AG10803 (cell line): ENCODE results near the gene LINC00237.

Source experiments
- DNase-seq: peaks from one replicate; pipeline ENCODE4 v3.0.0; 2010; ENCODE audit warnings: low read depth
- H3K4me3 ChIP-seq: 2 replicates; pipeline ENCODE4 v1.5.1; 2011; ENCODE audit warnings: mild to moderate bottlenecking, low read length, control low read depth
- TF ChIP-seq, protein P1 (sequence below): conservative IDR thresholded peaks from 2 replicates; pipeline ENCODE4 v1.5.1; 2011; ENCODE audit warnings: mild to moderate bottlenecking, low read length, control low read depth, inconsistent platforms

The LINC00237 gene

DNA sequence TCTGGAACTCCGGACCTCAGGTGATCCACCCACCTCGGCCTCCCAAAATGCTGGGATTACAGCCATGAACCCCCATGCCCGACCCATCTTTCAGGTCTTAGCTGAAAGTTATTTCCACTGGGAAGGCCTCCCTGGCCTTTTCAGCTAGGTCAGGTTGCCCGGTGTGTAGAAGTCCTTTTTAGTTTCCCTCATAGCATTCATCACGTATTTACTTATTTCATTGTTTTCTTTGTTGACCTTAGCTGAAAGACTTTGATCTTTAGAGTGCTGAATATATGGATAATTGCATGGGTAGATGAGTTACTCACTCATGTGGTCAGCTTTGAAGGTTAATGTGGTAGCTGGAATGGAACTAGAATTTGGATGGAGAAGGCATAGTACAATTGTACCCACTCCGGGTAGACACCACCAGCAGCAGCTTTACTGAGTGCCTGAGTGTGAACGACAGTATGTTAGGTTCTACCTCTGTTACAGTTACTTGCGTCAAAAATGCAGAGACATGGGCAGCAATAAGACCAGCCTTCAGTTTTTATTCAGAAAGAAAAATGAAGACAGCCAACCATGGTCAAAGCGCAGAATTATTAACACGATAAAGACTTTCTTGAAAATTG, 28.8 kb upstream of the LINC00237 start:
- TF ChIP-seq, protein P1, sequence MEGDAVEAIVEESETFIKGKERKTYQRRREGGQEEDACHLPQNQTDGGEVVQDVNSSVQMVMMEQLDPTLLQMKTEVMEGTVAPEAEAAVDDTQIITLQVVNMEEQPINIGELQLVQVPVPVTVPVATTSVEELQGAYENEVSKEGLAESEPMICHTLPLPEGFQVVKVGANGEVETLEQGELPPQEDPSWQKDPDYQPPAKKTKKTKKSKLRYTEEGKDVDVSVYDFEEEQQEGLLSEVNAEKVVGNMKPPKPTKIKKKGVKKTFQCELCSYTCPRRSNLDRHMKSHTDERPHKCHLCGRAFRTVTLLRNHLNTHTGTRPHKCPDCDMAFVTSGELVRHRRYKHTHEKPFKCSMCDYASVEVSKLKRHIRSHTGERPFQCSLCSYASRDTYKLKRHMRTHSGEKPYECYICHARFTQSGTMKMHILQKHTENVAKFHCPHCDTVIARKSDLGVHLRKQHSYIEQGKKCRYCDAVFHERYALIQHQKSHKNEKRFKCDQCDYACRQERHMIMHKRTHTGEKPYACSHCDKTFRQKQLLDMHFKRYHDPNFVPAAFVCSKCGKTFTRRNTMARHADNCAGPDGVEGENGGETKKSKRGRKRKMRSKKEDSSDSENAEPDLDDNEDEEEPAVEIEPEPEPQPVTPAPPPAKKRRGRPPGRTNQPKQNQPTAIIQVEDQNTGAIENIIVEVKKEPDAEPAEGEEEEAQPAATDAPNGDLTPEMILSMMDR = no peak
- DNase-seq = no peak
- no peak overlapping the region for H3K4me3 ChIP-seq

DNA sequence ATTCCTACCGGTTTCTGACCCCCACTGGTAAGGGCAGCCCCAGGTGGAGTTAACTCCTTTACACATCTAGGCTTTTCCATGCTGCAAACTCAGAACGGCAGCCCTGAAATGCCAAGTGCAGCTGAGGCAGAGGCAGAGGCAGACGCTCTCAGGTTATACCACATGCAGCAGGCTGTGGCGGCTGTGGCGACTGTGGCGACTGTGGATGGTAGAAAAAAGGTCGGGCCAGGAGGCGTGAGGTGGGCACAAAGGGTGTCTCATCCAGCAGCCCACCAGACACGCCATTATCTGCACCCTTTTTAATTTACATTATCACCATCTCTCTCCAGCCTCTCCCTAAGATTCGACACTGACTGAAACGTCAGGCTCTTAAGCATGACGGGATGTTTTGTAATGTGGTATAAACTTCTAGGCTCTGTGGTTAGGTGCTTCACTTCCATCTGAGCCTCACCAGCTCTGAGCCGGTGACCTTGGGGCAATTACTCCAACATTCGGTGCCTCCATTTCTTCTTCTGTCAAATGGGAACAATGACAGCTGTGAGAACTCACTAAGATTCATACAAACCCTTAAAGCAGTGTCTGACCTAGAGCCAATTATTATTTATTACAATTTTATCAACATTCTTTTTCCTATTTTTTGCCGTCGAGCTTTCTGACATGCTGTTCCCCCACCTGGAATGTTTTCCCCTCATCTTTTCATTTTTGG, 27.9 kb upstream of the LINC00237 start:
- DNase-seq = no peak
- TF ChIP-seq, protein P1 = no peak
- no peak overlapping the region for H3K4me3 ChIP-seq

DNA sequence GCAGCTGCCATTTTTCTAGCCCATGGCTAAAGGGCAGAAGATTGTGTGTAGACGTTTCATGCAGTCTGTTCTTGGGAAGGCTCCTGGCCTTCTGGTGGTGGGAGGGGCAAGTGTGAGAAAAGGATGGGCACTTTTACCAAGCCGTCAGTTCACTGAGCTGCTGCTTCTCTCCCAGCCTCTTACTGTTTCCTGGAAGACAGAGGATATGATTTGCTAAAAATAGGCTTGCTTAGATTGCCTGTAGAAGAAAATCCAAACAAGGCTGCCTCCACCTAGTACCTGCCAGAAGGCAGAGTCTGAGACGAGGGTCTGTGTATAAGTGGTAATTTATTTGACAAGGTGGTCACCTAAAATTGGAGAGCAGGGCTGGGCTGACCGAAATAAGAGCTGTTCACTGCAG, 27.2 kb upstream of the LINC00237 start:
- DNase-seq = no peak
- TF ChIP-seq, protein P1 = no peak
- H3K4me3 ChIP-seq = no peak overlapping the region

DNA sequence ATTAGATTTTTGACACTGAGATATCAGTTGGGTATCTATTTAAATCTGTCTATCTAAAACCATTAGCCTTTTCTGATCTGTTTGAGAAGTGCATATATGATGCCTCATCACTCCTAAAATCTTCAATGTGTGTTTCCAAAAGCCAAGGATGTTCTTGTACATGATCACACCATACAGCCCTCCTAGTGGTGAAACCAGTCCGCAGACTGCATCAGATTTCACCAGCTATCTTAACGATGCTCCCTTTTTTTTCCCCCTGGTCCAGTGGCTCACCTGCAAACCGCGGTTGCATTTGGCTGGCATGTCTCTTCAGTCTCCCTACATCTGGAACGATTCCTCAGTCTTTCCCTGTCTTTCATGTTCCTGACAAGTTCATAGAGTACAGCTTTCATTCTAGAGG, 23.7 kb upstream of the LINC00237 start:
- no peak for DNase-seq
- H3K4me3 ChIP-seq = no peak overlapping the region
- TF ChIP-seq, protein P1 = no peak

DNA sequence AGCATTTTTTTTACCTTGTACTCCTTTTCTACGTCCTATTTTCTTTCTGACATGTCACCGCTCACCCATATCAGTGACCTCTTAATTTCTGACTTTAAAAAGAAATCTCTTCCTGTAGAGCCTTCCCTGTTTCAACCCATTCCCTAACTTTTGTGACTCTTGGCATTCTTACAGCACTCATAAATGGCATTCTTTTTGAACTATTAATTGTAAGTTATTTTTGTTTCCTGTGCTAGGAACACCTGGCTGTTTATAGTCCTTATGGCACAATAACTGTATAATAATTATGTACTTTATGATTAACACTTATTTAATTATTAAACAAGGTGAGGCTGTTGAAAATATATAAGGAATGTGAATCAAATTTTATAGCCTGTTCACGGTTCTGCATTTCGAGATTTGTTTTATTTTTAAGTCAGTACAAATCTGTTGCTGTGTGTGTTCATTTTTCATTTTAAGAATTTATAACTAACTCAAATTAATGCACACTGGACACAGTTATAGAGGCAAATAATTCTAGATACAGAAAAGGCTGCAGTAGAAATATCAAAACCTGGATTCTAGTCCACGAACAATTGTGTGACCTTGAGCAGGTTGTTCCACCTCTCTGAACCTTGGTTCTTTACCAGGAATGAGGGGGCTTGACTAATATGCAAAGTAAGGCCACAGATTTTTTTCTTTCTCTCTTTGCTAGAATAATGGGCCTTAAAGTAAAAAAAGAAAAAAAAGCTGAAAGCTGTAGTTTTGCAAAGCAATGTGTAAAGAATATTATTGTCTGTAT, 21.2 kb upstream of the LINC00237 start:
- no peak for DNase-seq
- TF ChIP-seq, protein P1 = no peak
- peak overlapping the region; percentile 81 for H3K4me3 ChIP-seq

DNA sequence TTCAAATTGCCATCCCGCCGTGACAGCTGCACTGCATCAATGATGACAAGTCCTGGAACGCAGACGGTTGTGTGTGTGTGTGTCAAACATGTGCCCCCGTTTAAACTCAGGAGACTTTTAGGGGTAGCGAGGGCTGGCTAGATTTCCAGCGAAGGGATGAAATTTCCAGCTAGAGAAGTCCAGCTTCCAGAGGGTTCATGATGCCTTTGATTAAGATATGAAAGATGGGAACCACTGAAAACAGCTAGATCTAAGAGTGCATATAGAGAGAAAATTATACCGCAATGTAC, 20.4 kb upstream of the LINC00237 start:
- peak; percentile 14 for DNase-seq
- TF ChIP-seq, protein P1 = no peak
- H3K4me3 ChIP-seq = peak overlapping the region; percentile 81
